Lower leg skin (tissue), 3 donors: ENCODE data around the gene NPC1L1.

Experiments
- CTCF ChIP-seq, 3 donors: fragments of 450-650 bp; IDR thresholded peaks; one replicate each; pipeline ENCODE4 v1.5.1; 2016; ENCODE audit warnings: antibody characterized with exemption in 3 of 3, mild to moderate bottlenecking in 3 of 3, moderate library complexity in 2 of 3
- POLR2A ChIP-seq, 2 donors: fragments of 450-650 bp; IDR thresholded peaks; one replicate each; pipeline ENCODE4 v1.6.1; 2016 to 2017; ENCODE audit warnings: antibody characterized with exemption in 2 of 2, mild to moderate bottlenecking in 1 of 2, moderate library complexity in 1 of 2

- TF ChIP-seq CTCF (IDR thresholded peaks at IDR 0.05) = no peak
- TF ChIP-seq POLR2A (IDR thresholded peaks at IDR 0.05) = no peak
These were observed 20.4 kb upstream of the NPC1L1 start for GRCh38 chr7:44561481-44561880.
